Suprapubic skin (tissue), 3 donors: ENCODE measurements around the gene DNAJC15.

ENCODE experiments used
- CTCF ChIP-seq, 2 donors: fragments of 200-600 bp in 1 of 2; fragments of 450-650 bp in 1 of 2; sonication (generic) in 1 of 2; IDR thresholded peaks; one replicate each; pipeline ENCODE4 v1.5.1; 2016 to 2019; ENCODE audit warnings: antibody characterized with exemption in 2 of 2, mild to moderate bottlenecking in 1 of 2, moderate library complexity in 1 of 2
- POLR2AphosphoS5 ChIP-seq, 3 donors: sonication (generic); formaldehyde crosslinking; IDR thresholded peaks; one replicate each; pipeline ENCODE4 v1.6.1; 2017; ENCODE audit warnings: antibody characterized with exemption in 3 of 3

GRCh38 chr13:43110036-43110435 lies 86.7 kb downstream of the DNAJC15 start:
- TF ChIP-seq POLR2AphosphoS5 (IDR thresholded peaks at IDR 0.05) (no peak), CTCF (IDR thresholded peaks at IDR 0.05) (no peak)
